ENCODE results near the gene TMEM8B.

DNA sequence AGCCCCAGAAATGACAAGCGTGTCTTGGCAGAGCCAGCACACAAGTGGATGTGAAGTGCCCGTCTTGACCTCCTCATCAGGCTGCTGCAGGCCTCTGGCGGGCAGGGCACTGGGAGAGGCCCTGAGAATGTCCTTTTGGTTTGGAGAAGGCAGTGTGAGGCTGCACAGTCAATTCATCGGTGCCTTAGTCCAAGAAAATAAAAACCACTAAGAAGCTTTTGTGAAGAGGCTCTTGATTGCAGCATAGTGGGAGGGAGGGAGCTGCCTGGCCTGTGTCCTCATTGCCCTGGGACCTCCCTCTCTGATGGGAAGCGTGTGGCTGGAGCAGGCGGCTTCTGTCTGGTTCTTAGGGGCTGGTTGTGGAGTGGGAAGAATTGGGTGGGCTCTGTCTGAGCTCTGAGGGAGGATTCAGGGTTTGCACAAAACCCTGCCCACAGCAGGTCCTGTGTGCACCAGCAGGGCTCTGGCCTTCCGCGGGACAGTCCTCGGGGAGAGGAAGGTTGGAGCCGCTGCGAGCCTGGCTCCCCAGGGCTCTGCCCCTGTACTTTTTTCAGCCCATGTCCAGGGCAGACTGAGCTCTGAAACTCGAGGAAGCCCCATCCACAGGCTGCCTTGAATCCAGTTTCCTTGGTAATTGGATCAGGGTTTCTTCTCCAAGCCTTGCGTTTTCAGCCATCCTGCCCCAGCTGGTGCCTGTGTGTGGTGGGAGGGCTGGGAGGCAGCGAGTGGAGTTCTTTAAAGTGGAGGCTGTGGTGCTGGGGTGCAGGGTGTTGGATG is 78.1 kb downstream of the TMEM8B start:
- TF ChIP-seq CTCF (optimal IDR thresholded peaks at IDR 0.05 in 1 of 3, IDR thresholded peaks at IDR 0.05 in 1 of 3, conservative IDR thresholded peaks at IDR 0.05 in 1 of 3; ENCODE audit: extremely low read depth in 1 of 3, insufficient read depth in 2 of 3, low read length in 3 of 3) (no peak), EZH2 (IDR thresholded peaks at IDR 0.05; ENCODE audit: low read length) (no peak)
